ENCODE results near the gene IER5L.

The IER5L gene

GRCh38 chr9:129182625-129183494 lies 4.8 kb upstream of the IER5L start:
- no peak overlapping the region for H3K4me3 ChIP-seq (ENCODE audit: low read length)
- peak; percentile 57 for TF ChIP-seq CTCF (conservative IDR thresholded peaks at IDR 0.05; ENCODE audit: low read depth, low read length)
- no peak for DNase-seq (ENCODE audit: low read depth)

GRCh38 chr9:129182122-129182521 lies 4.1 kb upstream of the IER5L start:
- no peak for TF ChIP-seq CTCF (conservative IDR thresholded peaks at IDR 0.05; ENCODE audit: low read depth, low read length)
- no peak for DNase-seq (ENCODE audit: low read depth)

GRCh38 chr9:129181246-129181645 lies 3.2 kb upstream of the IER5L start:
- no peak overlapping the region for H3K4me3 ChIP-seq (ENCODE audit: low read length)
- TF ChIP-seq CTCF (conservative IDR thresholded peaks at IDR 0.05; ENCODE audit: low read depth, low read length): no peak
- no peak for DNase-seq (ENCODE audit: low read depth)

More at GRCh38 chr9:129182122-129182521, 4.1 kb upstream of the IER5L start:
- H3K4me3 ChIP-seq (ENCODE audit: low read length): no peak overlapping the region

GRCh38 chr9:129178568-129179382 lies 714 bp upstream of the IER5L start:
- DNase-seq (ENCODE audit: low read depth): no peak
- no peak for TF ChIP-seq CTCF (conservative IDR thresholded peaks at IDR 0.05; ENCODE audit: low read depth, low read length)
- H3K4me3 ChIP-seq (ENCODE audit: low read length): peak overlapping the region; percentile 36

GRCh38 chr9:129177443-129177790 lies 644 bp downstream of the IER5L start:
- TF ChIP-seq CTCF (conservative IDR thresholded peaks at IDR 0.05; ENCODE audit: low read depth, low read length): no peak
- DNase-seq (ENCODE audit: low read depth): no peak
- H3K4me3 ChIP-seq (ENCODE audit: low read length): peak overlapping the region; percentile 90

GRCh38 chr9:129176701-129177442 lies 1.2 kb downstream of the IER5L start:
- DNase-seq (ENCODE audit: low read depth): no peak
- peak overlapping the region; percentile 90 for H3K4me3 ChIP-seq (ENCODE audit: low read length)
- TF ChIP-seq CTCF (conservative IDR thresholded peaks at IDR 0.05; ENCODE audit: low read depth, low read length): no peak

Data from retinal pigment epithelial cell (primary cell).